Measurements from ENCODE around the gene BTBD9. TPM values are rescaled to one million over a fixed set of nuclear protein-coding genes. Genes with fewer than 3 reads are reported as not detected.
"Not testable (repeated sequence)": the region's sequence is repeated elsewhere in the genome, so short reads cannot be mapped to it uniquely, and the experiment has no call there.

Gene BTBD9
- total RNA-seq, 1 donor, result 9.7 TPM

- peak in 2 of 3 donors; percentile 70 to 88 for DNase-seq (ENCODE audit: low read depth in 2 of 3, low spot score in 2 of 3)
These were observed 196.2 kb downstream of the BTBD9 start for GRCh38 chr6:38443352-38444144.

GRCh38 chr6:38438097-38438496 is 201.6 kb downstream of the BTBD9 start:
- no peak for DNase-seq (ENCODE audit: low read depth in 2 of 3, low spot score in 2 of 3)

GRCh38 chr6:38436726-38437465 is 202.8 kb downstream of the BTBD9 start:
- DNase-seq (ENCODE audit: low read depth in 2 of 3, low spot score in 2 of 3), result no peak

- no peak for DNase-seq (ENCODE audit: low read depth in 2 of 3, low spot score in 2 of 3)
These were observed 204.4 kb downstream of the BTBD9 start for GRCh38 chr6:38435330-38435729.

DNA sequence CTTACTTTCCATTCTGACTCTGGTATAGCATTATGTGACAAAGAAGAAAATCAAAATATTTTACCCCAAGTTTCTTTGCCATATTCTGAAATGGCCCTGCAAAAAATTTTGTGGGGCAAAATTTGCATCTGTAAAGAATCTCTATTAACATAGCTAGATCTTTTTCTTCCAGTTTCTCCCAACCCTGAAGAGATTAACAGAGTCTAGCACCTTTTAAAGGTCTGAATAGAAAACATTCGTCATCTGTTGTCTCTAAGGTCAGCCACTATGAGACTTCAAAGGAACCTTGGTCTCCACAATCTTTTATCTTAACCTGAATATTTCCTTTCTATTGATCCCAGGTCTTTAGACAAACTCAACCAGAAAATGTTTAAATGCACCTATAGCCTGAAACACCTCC is 205.7 kb downstream of the BTBD9 start:
- no peak for DNase-seq (ENCODE audit: low read depth in 2 of 3, low spot score in 2 of 3)

- DNase-seq (ENCODE audit: low read depth in 2 of 3, low spot score in 2 of 3), result no peak
These were observed 207.2 kb downstream of the BTBD9 start for GRCh38 chr6:38432479-38432878.

GRCh38 chr6:38432079-38432478 is 207.7 kb downstream of the BTBD9 start:
- no peak for DNase-seq (ENCODE audit: low read depth in 2 of 3, low spot score in 2 of 3)

DNA sequence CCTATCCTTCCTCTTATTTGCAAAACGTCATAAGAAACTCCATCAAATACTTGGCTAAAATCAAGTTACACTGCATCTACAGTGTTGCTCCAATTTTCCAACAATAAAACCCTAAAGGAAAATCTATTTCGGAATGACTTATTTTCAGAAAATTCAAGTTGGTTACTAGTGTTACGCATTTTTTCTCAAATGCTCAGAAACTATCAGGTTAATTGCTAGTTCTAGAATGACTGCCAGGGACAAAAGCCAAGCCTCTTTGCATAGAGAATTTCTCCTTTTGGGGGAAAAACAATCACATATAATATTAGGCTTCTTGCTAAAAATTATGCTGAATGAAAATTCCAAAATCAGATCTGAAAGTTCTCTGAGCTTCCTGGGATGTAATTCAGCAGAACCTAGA is 210.2 kb downstream of the BTBD9 start:
- no peak for DNase-seq (ENCODE audit: low read depth in 2 of 3, low spot score in 2 of 3)

GRCh38 chr6:38427492-38428210 is 212.1 kb downstream of the BTBD9 start:
- no peak for DNase-seq (ENCODE audit: low read depth in 2 of 3, low spot score in 2 of 3)

DNA sequence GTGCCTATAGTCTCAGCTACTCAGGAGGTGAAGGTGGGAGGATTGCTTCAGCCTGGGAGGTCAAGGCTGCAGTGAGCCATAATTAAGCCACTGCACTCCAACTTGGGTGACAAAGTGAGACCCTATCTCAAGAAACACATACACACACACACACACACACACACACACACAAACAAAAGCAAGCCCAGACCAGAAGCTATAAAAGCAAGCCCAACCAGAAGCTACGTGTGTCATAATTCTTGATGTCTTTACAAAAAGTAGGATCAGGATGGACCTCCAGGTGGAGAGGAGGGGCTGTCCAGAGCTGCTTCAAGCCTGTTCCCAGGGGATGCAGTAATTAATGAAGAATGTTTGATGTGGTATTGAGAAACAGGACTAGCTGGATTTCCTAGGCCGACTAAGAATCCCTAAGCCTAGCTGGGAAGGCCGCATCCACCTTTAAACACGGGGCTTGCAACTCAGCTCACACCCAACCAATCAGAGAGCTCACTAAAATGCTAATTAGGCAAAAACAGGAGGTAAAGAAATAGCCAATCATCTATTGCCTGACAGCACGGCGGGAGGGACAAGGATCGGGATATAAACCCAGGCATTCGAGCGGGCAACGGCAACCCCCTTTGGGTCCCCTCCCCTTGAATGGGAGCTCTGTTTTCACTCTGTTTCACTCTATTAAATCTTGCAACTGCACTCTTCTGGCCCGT is 213.8 kb downstream of the BTBD9 start:
- not testable (repeated sequence) for DNase-seq (ENCODE audit: low read depth in 2 of 3, low spot score in 2 of 3)

DNA sequence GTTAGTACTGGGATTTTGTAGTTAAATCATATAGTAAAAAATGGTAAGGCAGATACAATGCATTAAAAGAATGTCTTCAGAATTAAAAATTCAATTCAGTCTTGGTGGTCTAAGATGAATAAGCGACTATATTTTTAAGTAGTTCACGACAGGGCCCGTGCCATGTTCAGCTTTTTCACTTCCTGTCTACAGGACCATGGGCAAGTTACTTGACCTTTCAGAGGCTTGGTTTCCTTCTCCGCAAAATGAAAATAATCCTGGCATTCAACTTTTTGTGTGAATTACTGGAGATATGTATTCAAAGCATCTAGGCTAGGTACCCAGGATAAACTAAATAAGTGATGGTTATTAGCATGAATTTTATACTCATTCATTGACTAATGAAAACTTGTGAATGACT is 216.0 kb downstream of the BTBD9 start:
- DNase-seq (ENCODE audit: low read depth in 2 of 3, low spot score in 2 of 3), result no peak

GRCh38 chr6:38420207-38420606 is 219.5 kb downstream of the BTBD9 start:
- no peak for DNase-seq (ENCODE audit: low read depth in 2 of 3, low spot score in 2 of 3)

- DNase-seq (ENCODE audit: low read depth in 2 of 3, low spot score in 2 of 3), result no peak
These were observed 222.2 kb downstream of the BTBD9 start for GRCh38 chr6:38417521-38417920.

- no peak for DNase-seq (ENCODE audit: low read depth in 2 of 3, low spot score in 2 of 3)
These were observed 224.3 kb downstream of the BTBD9 start for GRCh38 chr6:38415231-38416005.

DNA sequence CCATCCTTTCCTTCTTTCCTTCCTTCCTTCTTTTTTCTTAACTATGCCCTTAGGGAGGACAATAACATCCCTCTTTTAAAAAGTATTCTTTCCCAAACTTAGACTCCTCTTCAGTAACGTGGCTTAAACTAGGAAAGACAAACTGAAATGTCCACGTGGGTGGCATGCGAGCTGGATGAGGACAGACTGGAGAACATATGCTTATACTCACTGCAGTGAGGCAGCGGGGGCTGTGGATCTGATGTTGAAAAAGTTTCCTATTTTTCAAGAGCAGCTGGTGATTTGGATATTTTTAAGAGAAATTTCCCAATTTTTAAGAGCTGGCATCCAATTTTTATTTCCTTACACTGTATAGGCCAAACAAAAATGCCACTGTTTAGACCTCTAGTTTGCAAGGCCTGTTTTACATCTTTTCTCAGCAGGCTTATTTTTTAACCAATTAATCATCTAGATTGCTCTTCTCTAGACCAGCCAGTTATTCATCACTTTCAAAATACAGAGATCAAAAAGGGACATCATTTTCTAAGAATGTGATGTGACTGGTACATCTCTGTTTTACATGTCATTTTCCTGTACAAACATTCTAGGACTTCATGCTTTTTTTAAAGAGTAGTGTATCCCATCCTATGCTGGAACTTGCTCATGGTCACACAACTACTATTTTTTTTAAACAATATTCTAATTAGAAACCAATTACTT is 226.5 kb downstream of the BTBD9 start:
- DNase-seq (ENCODE audit: low read depth in 2 of 3, low spot score in 2 of 3), result no peak

GRCh38 chr6:38407192-38407591 is 232.5 kb downstream of the BTBD9 start:
- DNase-seq (ENCODE audit: low read depth in 2 of 3, low spot score in 2 of 3), result peak in 1 of 3 donors; percentile 4

DNA sequence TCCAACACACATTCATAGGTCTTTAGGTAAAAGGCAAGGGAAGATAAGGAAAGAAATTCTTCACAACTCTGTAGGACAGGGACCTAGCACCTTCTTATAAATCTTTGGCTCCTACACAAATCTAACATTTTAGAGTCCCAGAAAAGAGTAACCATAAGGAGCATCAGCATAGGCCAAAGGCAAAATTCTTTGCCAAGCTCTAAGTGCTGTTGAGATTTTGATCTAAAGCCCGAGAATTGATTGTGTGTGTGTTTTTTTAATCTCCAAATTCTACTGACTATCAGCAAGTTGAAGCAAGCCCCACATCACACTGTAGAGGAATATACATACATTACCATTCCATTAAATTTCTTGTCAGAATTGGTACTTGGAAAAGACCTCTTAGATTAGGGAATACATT is 233.6 kb downstream of the BTBD9 start:
- no peak for DNase-seq (ENCODE audit: low read depth in 2 of 3, low spot score in 2 of 3)

GRCh38 chr6:38404900-38405556 is 234.7 kb downstream of the BTBD9 start:
- no peak for DNase-seq (ENCODE audit: low read depth in 2 of 3, low spot score in 2 of 3)

GRCh38 chr6:38404355-38404754 is 235.4 kb downstream of the BTBD9 start:
- DNase-seq (ENCODE audit: low read depth in 2 of 3, low spot score in 2 of 3), result no peak

Data from hematopoietic multipotent progenitor cell (in vitro differentiated cells).